HG02970 (cell line): ENCODE results near the gene SCN1A.
"Not testable (repeated sequence)": the region's sequence is repeated elsewhere in the genome, so short reads cannot be mapped to it uniquely, and the experiment has no call there.

Source experiments
- ATAC-seq: cut with Tn5 transposase; IDR thresholded peaks from one replicate; pipeline ENCODE4 v1.9.1; 2021; ENCODE audit warnings: mild to moderate bottlenecking, moderate library complexity, moderate number of reproducible peaks; ENCODE audit not compliant: unreplicated experiment, low FRiP score

Gene SCN1A

GRCh38 chr2:166127217-166128155 lies at the start of gene SCN1A:
SCN1A (minus strand) TSS chr2:166128020; CDS start chr2:166073621, 54,399 bp downstream.
- no peak for ATAC-seq

GRCh38 chr2:166173263-166173662 lies 45.4 kb upstream of the SCN1A start:
- ATAC-seq, result no peak

GRCh38 chr2:166171216-166171615 lies 43.4 kb upstream of the SCN1A start:
- no peak for ATAC-seq

- no peak for ATAC-seq
These were observed 42.5 kb upstream of the SCN1A start for GRCh38 chr2:166170356-166170755.

- ATAC-seq, result no peak
These were observed 39.6 kb upstream of the SCN1A start for GRCh38 chr2:166167449-166167848.

GRCh38 chr2:166163775-166164174 lies 36.0 kb upstream of the SCN1A start:
- no peak for ATAC-seq

- no peak for ATAC-seq
These were observed 30.7 kb upstream of the SCN1A start for GRCh38 chr2:166158546-166158945.

GRCh38 chr2:166157578-166157977 lies 29.8 kb upstream of the SCN1A start:
- ATAC-seq, result no peak

GRCh38 chr2:166156985-166157490 lies 29.2 kb upstream of the SCN1A start:
- no peak for ATAC-seq

- ATAC-seq, result no peak
These were observed 27.8 kb upstream of the SCN1A start for GRCh38 chr2:166155589-166155988.

- ATAC-seq, result no peak
These were observed 27.0 kb upstream of the SCN1A start for GRCh38 chr2:166154685-166155338.

- no peak for ATAC-seq
These were observed 24.2 kb upstream of the SCN1A start for GRCh38 chr2:166152064-166152463.

GRCh38 chr2:166148500-166149400 lies 20.9 kb upstream of the SCN1A start:
- ATAC-seq, result no peak

GRCh38 chr2:166147883-166148282 lies 20.1 kb upstream of the SCN1A start:
- no peak for ATAC-seq

- no peak for ATAC-seq
These were observed 16.3 kb upstream of the SCN1A start for GRCh38 chr2:166144071-166144470.

- ATAC-seq, result no peak
These were observed 13.1 kb upstream of the SCN1A start for GRCh38 chr2:166140932-166141331.

GRCh38 chr2:166140475-166140874 lies 12.7 kb upstream of the SCN1A start:
- ATAC-seq, result no peak

GRCh38 chr2:166139479-166139878 lies 11.7 kb upstream of the SCN1A start:
- not testable (repeated sequence) for ATAC-seq

GRCh38 chr2:166138667-166139066 lies 10.8 kb upstream of the SCN1A start:
- no peak for ATAC-seq

- ATAC-seq, result no peak
These were observed 10.3 kb upstream of the SCN1A start for GRCh38 chr2:166138144-166138543.
